SK-N-SH (cell line): ENCODE data around the gene CMYA5. TPM values are rescaled to one million over a fixed set of nuclear protein-coding genes. Genes with fewer than 3 reads are reported as not detected.

Source experiments
- CTCF ChIA-PET: fragments of 300-600, 350-600 bp; formaldehyde crosslinking; extraction: SDS; loops from one replicate; lab custom pipeline; 2021; lab: Yijun Ruan, JAX
- POLR2A ChIA-PET: fragments of 350-600 bp; sonication (Branson Sonifier 250); formaldehyde crosslinking; extraction: SDS; loops from one replicate; lab custom pipeline; 2020; ENCODE audit warnings: antibody characterized with exemption, inconsistent platforms; lab: Yijun Ruan, JAX
- DNase-seq: peaks from one replicate; pipeline ENCODE4 v3.0.0; 2012
- H2AFZ ChIP-seq: fragments of 200-600 bp; sonication (generic); 2 replicates; pipeline ENCODE4 v1.8.1; 2016; ENCODE audit warnings: antibody characterized with exemption, mild to moderate bottlenecking, low read depth
- H3F3A ChIP-seq: fragments of 200-600 bp; sonication (generic); replicated peaks from 2 replicates; pipeline ENCODE3; 2016; ENCODE audit warnings: antibody characterized with exemption, mild to moderate bottlenecking; ENCODE audit not compliant: insufficient read depth
- H3K27ac ChIP-seq, 2 experiments: fragments of 200-500 bp in 1 of 2; fragments of 200-600 bp in 1 of 2; sonication (Bioruptor generic) in 1 of 2; sonication (generic), shearing (Covaris generic) in 1 of 2; 2 replicates each; pipeline versions ENCODE4 v1.5.1 to v1.6.1; 2014 to 2016; ENCODE audit warnings: low read depth in 2 of 2, inconsistent platforms in 1 of 2, low read length in 1 of 2, mild to moderate bottlenecking in 1 of 2, mixed read lengths in 1 of 2
- H3K27me3 ChIP-seq: fragments of 200-600 bp; sonication (generic), shearing (Covaris generic); 2 replicates; pipeline ENCODE4 v1.6.1; 2016; ENCODE audit warnings: mixed run types; ENCODE audit not compliant: insufficient read depth
- H3K36me3 ChIP-seq, 2 experiments: fragments of 200-500 bp in 1 of 2; fragments of 200-600 bp in 1 of 2; sonication (Bioruptor generic) in 1 of 2; sonication (generic) in 1 of 2; replicated peaks in 1 of 2; 2 replicates each; pipeline versions ENCODE3 to v1.5.1; 2014 to 2016; ENCODE audit warnings: low read length in 1 of 2, mild to moderate bottlenecking in 1 of 2; ENCODE audit not compliant: insufficient read depth in 2 of 2, control insufficient read depth in 1 of 2
- H3K4me1 ChIP-seq, 2 experiments: fragments of 200-500 bp in 1 of 2; fragments of 200-600 bp in 1 of 2; sonication (Bioruptor generic) in 1 of 2; sonication (generic), shearing (Covaris generic) in 1 of 2; 2 replicates each; pipeline versions ENCODE4 v1.5.1 to v1.6.1; 2014 to 2016; ENCODE audit warnings: low read depth in 1 of 2, low read length in 1 of 2, mixed run types in 1 of 2; ENCODE audit not compliant: insufficient read depth in 2 of 2, control insufficient read depth in 1 of 2
- H3K4me2 ChIP-seq: fragments of 200-600 bp; sonication (generic), shearing (Covaris generic); 2 replicates; pipeline ENCODE4 v1.6.1; 2017; ENCODE audit warnings: mixed run types
- H3K4me3 ChIP-seq, 2 experiments: fragments of 200-500 bp in 1 of 2; fragments of 200-600 bp in 1 of 2; sonication (Bioruptor generic) in 1 of 2; sonication (generic), shearing (Covaris generic) in 1 of 2; 2 replicates each; pipeline versions ENCODE4 v1.5.1 to v1.8.1; 2014 to 2016; ENCODE audit warnings: low read depth in 2 of 2, inconsistent platforms in 1 of 2, low read length in 1 of 2, mild to moderate bottlenecking in 1 of 2, mixed read lengths in 1 of 2, moderate library complexity in 1 of 2
- H3K79me2 ChIP-seq: fragments of 200-600 bp; sonication (generic); 2 replicates; pipeline ENCODE4 v1.8.1; 2017; ENCODE audit warnings: mild to moderate bottlenecking; ENCODE audit not compliant: insufficient read depth
- H3K9ac ChIP-seq: fragments of 200-600 bp; sonication (generic); 2 replicates; pipeline ENCODE4 v1.6.1; 2017; ENCODE audit warnings: mixed run types
- H3K9me2 ChIP-seq: fragments of 200-600 bp; sonication (generic); 2 replicates; pipeline ENCODE4 v1.6.1; 2017; ENCODE audit warnings: mixed run types
- H3K9me3 ChIP-seq: fragments of 200-600 bp; sonication (generic); 2 replicates; pipeline ENCODE4 v1.6.1; 2017; ENCODE audit warnings: mixed run types, mild to moderate bottlenecking, moderate library complexity
- H4K20me1 ChIP-seq: fragments of 200-600 bp; sonication (generic); 2 replicates; pipeline ENCODE4 v1.6.1; 2017; ENCODE audit warnings: mild to moderate bottlenecking, mixed run types; ENCODE audit not compliant: insufficient read depth
- CHD2 ChIP-seq: fragments of 150-350 bp; IDR thresholded peaks from 2 replicates; pipeline ENCODE4 v1.6.1; 2018; ENCODE audit warnings: low read length; ENCODE audit not compliant: partially characterized antibody
- ELF1 ChIP-seq: IDR thresholded peaks from 2 replicates; pipeline ENCODE4 v1.4.0; 2012
- EZH2phosphoT487 ChIP-seq: fragments of 200-600 bp; sonication (generic); IDR thresholded peaks from 2 replicates; pipeline ENCODE4 v1.6.1; 2017; ENCODE audit warnings: low read depth, mixed run types, mild to moderate bottlenecking, antibody characterized with exemption, moderate library complexity, borderline replicate concordance
- FOXJ3 ChIP-seq: sonication (generic); formaldehyde crosslinking; IDR thresholded peaks from 2 replicates; pipeline ENCODE4 v1.5.1; 2020; ENCODE audit warnings: mild to moderate bottlenecking, missing genetic modification reagents
- JUND ChIP-seq: IDR thresholded peaks from 2 replicates; pipeline ENCODE4 v1.4.0; 2012
- PBX3 ChIP-seq: IDR thresholded peaks from 2 replicates; pipeline ENCODE4; 2012
- POLR2AphosphoS5 ChIP-seq: IDR thresholded peaks from 2 replicates; pipeline ENCODE4 v1.6.1; 2012; ENCODE audit warnings: low read depth, low read length
- RAD21 ChIP-seq: IDR thresholded peaks from 2 replicates; pipeline ENCODE4 v1.6.1; 2012; ENCODE audit warnings: mild to moderate bottlenecking, low read length
- RCOR1 ChIP-seq: fragments of 150-350 bp; IDR thresholded peaks from 2 replicates; pipeline ENCODE4 v1.6.1; 2017; ENCODE audit warnings: antibody characterized with exemption, low read length
- SMC3 ChIP-seq: IDR thresholded peaks from 2 replicates; pipeline ENCODE4 v1.6.1; 2012; ENCODE audit warnings: low read depth, low read length, improper control_type of control experiment
- TAF1 ChIP-seq: IDR thresholded peaks from 2 replicates; pipeline ENCODE4 v1.6.1; 2012; ENCODE audit warnings: low read depth, mild to moderate bottlenecking, low read length, moderate library complexity, borderline replicate concordance
- USF1 ChIP-seq: IDR thresholded peaks from 2 replicates; pipeline ENCODE4 v1.4.0; 2012; ENCODE audit warnings: low read depth, borderline replicate concordance
- WGBS: methylation state at CpG from one replicate; pipeline ENCODE4 v1.1.6; 2017; ENCODE audit warnings: low lambda C conversion rate; 5-methylcytosine and 5-hydroxymethylcytosine counted together
- polyA plus RNA-seq, 3 experiments: library from polyadenylated mRNA; depleted of rRNA; stranded (reverse); fragments of >200 nt; gene quantifications; 2 replicates each; pipeline ENCODE4 v1.2.3, GENCODE V29; 2012
- TF ChIP-seq, protein P1 (sequence below): IDR thresholded peaks from 2 replicates; pipeline ENCODE4 v1.6.1; 2012; ENCODE audit warnings: mild to moderate bottlenecking, low read depth, low read length, moderate library complexity
- TF ChIP-seq, protein P2 (sequence below): fragments of 150-350 bp; IDR thresholded peaks from 2 replicates; pipeline ENCODE4 v1.6.1; 2017; ENCODE audit warnings: antibody characterized with exemption, low read length, low read depth, borderline replicate concordance
- TF ChIP-seq, protein P3 (sequence below): IDR thresholded peaks from 2 replicates; pipeline ENCODE4 v1.4.0; 2012; ENCODE audit warnings: low read depth, borderline replicate concordance

Gene CMYA5
- polyA plus RNA-seq, 1 of the 3 experiments (the other 2 are of a cell fraction): 0.12 TPM

DNA sequence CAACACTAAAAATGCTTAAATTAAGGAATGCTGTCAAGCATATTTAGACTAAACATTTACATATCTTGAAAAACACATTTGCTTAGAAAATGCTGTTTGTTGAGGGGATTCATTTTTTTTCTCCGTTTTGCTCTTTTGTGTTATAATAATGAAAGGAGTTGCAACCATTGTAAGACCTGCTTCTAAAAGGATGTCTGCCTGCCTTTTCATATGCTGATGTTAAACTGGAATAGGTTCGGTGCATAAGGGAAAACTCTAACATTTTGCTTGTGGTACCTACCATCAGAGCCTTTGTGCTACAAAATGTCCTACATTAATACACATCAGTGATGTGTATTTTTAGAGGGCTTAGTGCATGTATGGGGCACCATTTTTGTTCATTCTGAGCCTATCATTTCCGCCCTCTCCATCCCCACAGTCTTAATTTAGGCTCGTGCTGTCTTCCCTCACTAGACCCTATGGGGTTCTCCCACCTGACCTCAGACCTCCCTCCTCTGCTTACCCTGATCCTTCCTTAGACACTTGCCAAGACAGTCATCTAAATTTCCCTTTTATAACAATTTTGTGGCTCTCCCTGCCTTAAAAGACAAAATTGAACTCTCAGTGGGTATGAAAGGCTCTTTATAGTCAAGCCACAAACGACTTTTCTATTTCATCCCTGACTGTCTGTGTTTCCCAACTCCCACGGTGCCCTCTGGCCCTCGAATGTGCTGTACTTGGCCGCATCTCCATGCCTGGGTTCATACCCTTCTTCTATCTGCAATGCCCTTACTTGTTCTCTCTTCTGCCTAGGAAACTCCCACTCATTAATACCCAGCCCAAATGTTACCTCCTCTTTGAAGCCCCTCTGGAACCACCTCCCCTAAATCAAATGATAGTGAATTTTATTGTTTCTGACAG lies 61.2 kb downstream of the CMYA5 start (continued):
- TF ChIP-seq, protein P1, sequence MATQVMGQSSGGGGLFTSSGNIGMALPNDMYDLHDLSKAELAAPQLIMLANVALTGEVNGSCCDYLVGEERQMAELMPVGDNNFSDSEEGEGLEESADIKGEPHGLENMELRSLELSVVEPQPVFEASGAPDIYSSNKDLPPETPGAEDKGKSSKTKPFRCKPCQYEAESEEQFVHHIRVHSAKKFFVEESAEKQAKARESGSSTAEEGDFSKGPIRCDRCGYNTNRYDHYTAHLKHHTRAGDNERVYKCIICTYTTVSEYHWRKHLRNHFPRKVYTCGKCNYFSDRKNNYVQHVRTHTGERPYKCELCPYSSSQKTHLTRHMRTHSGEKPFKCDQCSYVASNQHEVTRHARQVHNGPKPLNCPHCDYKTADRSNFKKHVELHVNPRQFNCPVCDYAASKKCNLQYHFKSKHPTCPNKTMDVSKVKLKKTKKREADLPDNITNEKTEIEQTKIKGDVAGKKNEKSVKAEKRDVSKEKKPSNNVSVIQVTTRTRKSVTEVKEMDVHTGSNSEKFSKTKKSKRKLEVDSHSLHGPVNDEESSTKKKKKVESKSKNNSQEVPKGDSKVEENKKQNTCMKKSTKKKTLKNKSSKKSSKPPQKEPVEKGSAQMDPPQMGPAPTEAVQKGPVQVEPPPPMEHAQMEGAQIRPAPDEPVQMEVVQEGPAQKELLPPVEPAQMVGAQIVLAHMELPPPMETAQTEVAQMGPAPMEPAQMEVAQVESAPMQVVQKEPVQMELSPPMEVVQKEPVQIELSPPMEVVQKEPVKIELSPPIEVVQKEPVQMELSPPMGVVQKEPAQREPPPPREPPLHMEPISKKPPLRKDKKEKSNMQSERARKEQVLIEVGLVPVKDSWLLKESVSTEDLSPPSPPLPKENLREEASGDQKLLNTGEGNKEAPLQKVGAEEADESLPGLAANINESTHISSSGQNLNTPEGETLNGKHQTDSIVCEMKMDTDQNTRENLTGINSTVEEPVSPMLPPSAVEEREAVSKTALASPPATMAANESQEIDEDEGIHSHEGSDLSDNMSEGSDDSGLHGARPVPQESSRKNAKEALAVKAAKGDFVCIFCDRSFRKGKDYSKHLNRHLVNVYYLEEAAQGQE: no peak
- TF ChIP-seq, protein P2, sequence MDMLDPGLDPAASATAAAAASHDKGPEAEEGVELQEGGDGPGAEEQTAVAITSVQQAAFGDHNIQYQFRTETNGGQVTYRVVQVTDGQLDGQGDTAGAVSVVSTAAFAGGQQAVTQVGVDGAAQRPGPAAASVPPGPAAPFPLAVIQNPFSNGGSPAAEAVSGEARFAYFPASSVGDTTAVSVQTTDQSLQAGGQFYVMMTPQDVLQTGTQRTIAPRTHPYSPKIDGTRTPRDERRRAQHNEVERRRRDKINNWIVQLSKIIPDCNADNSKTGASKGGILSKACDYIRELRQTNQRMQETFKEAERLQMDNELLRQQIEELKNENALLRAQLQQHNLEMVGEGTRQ: no peak

- DNase-seq: no peak
- no peaks in the 10 kb centered on the region for H3K4me1 ChIP-seq
- H3K27ac ChIP-seq: no peak overlapping the region
- H3K79me2 ChIP-seq: no peaks in the 10 kb centered on the region
- ChIA-PET CTCF (interaction anchor here (1.2 kb wide), 1 partner anchor 105 kb away, joined by 4 read pairs; no protein-coding TSS in a partner anchor), POLR2A (no interaction called here)
- H3K4me3 ChIP-seq: no peak overlapping the region
- H3F3A ChIP-seq: no peaks in the 10 kb centered on the region
- no peak overlapping the region for H3K4me2 ChIP-seq
- H3K27me3 ChIP-seq: no peaks in the 10 kb centered on the region
- no peaks in the 10 kb centered on the region for H3K9me3 ChIP-seq
- no peaks in the 10 kb centered on the region for H3K9me2 ChIP-seq
- no peaks in the 10 kb centered on the region for H4K20me1 ChIP-seq
- no peak overlapping the region for H2AFZ ChIP-seq
- no peaks in the 10 kb centered on the region for H3K36me3 ChIP-seq
- WGBS: 41% methylated on average over 1 of the region's 1 CpG
- no peak overlapping the region for H3K9ac ChIP-seq
- TF ChIP-seq CHD2 (no peak), SMC3 (no peak), FOXJ3 (CRISPR knock-in tag) (no peak), RAD21 (no peak), PBX3 (no peak), POLR2AphosphoS5 (no peak), JUND (no peak), USF1 (no peak), ELF1 (no peak), RCOR1 (no peak), EZH2phosphoT487 (no peak), TAF1 (no peak)
- TF ChIP-seq, protein P3, sequence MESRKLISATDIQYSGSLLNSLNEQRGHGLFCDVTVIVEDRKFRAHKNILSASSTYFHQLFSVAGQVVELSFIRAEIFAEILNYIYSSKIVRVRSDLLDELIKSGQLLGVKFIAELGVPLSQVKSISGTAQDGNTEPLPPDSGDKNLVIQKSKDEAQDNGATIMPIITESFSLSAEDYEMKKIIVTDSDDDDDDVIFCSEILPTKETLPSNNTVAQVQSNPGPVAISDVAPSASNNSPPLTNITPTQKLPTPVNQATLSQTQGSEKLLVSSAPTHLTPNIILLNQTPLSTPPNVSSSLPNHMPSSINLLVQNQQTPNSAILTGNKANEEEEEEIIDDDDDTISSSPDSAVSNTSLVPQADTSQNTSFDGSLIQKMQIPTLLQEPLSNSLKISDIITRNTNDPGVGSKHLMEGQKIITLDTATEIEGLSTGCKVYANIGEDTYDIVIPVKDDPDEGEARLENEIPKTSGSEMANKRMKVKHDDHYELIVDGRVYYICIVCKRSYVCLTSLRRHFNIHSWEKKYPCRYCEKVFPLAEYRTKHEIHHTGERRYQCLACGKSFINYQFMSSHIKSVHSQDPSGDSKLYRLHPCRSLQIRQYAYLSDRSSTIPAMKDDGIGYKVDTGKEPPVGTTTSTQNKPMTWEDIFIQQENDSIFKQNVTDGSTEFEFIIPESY: no peak
- TF ChIP-seq, protein P1: no peak
- TF ChIP-seq, protein P2: no peak
Observed at GRCh38 chr5:79753092-79753491, 63.5 kb downstream of the CMYA5 start.
